Astrocyte (in vitro differentiated cells and primary cell): ENCODE measurements around the gene CDC14B.

Experiments
- EZH2 ChIP-seq: IDR thresholded peaks from 2 replicates; pipeline ENCODE4 v1.6.1; 2012; ENCODE audit warnings: mild to moderate bottlenecking, low read length, inconsistent platforms; ENCODE audit not compliant: insufficient read depth
- TF ChIP-seq, protein P1 (sequence below): IDR thresholded peaks from 2 replicates; pipeline ENCODE4 v1.5.1; 2011; ENCODE audit warnings: low read depth, mild to moderate bottlenecking, inconsistent platforms, low read length, moderate library complexity; ENCODE audit not compliant: insufficient read depth

DNA sequence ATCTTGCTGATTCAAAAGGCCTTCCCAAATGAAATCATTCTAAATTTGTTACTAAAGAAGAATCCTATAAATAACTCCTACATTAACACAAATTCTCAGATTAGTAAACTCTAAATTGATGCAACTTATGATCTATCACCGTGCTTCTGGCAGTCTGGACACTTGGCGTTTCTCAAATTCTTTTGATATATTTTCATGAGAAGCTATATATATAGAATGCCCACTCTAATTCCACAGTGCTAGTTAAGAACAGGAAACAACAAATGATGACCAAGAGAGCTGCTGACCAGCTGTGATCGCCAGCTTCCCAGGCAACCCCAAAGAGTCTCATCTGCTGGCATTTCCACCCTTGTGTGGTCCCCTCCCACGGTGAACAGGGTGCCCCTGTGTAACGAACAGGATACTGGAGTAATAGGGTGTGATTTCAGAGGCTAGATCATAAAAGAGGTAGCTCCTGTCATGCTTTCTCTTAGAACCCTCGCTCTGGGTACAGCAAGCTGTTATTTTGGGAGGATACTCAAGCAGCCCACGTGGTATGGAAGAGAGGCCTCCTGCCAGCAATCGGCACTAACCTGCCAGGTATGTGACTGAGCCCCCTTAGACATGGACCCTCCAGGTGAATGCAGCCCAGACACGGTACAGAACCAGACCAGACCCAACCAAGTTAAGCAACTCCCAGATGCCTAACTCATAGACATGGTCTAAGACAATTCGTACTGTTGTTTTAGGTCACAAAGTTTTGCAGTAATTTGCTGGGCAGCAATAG lies 64.7 kb downstream of the CDC14B start:
- TF ChIP-seq, protein P1, sequence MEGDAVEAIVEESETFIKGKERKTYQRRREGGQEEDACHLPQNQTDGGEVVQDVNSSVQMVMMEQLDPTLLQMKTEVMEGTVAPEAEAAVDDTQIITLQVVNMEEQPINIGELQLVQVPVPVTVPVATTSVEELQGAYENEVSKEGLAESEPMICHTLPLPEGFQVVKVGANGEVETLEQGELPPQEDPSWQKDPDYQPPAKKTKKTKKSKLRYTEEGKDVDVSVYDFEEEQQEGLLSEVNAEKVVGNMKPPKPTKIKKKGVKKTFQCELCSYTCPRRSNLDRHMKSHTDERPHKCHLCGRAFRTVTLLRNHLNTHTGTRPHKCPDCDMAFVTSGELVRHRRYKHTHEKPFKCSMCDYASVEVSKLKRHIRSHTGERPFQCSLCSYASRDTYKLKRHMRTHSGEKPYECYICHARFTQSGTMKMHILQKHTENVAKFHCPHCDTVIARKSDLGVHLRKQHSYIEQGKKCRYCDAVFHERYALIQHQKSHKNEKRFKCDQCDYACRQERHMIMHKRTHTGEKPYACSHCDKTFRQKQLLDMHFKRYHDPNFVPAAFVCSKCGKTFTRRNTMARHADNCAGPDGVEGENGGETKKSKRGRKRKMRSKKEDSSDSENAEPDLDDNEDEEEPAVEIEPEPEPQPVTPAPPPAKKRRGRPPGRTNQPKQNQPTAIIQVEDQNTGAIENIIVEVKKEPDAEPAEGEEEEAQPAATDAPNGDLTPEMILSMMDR = no peak
- TF ChIP-seq EZH2 = no peak
